HPDE6-E6E7 (cell line): ENCODE data around the gene SMPX.
"Not testable (repeated sequence)": the region's sequence is repeated elsewhere in the genome, so short reads cannot be mapped to it uniquely, and the experiment has no call there.

ENCODE experiments used
- DNase-seq: peaks from one replicate; pipeline ENCODE4 v3.0.0; 2011; ENCODE audit warnings: missing footprints; ENCODE audit errors: extremely low spot score

The SMPX gene

GRCh38 chrX:21757960-21758359 lies at the start of gene SMPX:
Gene SMPX, minus strand, starts transcription at chrX:21758116. Its CDS starts 3,826 bp downstream, at chrX:21754290.
- DNase-seq, result no peak

- DNase-seq, result no peak
Measured at GRCh38 chrX:21806691-21807090, 48.8 kb upstream of the SMPX start.

DNA sequence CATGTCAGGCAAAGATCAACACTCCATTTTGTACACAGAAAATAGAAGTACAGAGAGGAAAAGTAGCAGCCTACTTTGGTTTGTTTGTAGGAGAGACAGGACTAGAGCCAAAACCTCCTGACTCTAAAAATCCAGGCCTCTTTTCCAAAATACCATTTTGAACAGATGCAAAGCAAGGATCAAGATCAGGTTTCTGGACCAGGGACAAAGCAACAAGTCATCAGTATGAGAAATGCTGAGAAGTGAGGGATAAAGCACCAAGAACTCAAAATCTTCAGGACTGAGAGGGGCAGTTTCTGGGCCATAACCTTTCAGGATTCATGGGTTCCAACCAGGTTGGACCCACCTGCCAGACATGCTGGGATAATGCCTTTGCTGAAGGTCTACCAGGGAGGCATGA lies 44.9 kb upstream of the SMPX start:
- no peak for DNase-seq

- DNase-seq, result no peak
Measured at GRCh38 chrX:21802054-21802670, 44.2 kb upstream of the SMPX start.

- DNase-seq, result no peak
Measured at GRCh38 chrX:21800344-21800770, 42.4 kb upstream of the SMPX start.

DNA sequence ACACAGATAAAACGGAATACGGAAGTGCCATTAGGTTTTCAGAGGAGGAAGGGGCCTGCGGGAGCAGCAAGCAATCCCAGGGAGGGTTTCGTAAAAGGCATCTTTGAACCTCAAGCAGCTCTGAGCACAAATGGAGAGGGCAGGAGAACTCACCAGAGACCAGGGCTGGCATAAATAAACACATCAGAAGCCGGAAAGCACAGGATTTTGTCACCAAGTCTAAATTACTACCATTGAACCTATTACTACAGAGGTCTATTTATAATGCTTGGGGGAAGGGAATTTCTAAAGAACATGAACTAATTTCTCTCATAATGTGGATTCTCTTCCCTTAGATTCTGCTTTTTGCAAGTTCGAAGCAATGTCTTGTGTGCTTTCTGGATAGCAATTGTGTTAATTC lies 41.9 kb upstream of the SMPX start:
- DNase-seq, result no peak

- peak; percentile 52 for DNase-seq
Measured at GRCh38 chrX:21798677-21799219, 40.8 kb upstream of the SMPX start.

GRCh38 chrX:21781976-21782375 lies 24.1 kb upstream of the SMPX start:
- no peak for DNase-seq

DNA sequence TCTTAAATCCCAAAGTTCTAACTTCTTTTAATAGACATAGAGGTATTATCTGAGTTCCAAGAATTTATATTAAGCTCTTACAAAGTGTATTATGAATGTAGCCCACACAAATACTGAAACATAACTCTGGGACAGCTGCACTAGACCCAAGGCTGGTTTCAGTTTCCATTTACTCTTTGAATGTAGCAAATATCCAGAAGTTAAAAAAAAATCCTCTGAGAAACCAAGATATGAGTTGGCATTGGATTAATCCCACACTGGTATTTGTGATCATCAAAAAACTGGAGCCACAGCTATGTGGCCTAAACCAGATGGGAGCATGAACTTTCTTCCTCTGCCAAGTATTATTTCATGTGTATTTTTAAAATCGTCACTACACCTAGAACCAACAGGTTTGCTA lies 23.6 kb upstream of the SMPX start:
- DNase-seq, result no peak

DNA sequence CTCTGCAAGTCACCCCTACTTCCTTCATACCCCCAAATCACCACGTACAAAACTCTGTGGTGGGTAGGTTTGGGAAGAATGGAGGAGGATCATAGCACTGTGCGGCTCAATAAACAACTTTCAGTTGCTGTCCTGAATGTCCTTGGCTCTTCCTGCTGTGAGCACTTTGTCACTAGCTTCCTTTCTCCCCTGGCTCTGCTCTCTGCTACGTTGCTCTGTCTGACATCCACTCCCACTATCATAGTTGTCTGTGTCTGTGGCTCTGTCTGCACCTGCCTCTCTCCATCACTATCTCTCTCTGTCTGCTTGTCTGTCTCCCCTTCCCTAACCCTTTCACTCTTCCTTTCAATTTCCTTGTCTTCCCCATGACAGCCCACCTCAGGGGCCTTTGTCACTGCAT lies 21.2 kb upstream of the SMPX start:
- no peak for DNase-seq

- no peak for DNase-seq
Measured at GRCh38 chrX:21778236-21778635, 20.3 kb upstream of the SMPX start.

- DNase-seq, result not testable (repeated sequence)
Measured at GRCh38 chrX:21775128-21775527, 17.2 kb upstream of the SMPX start.

DNA sequence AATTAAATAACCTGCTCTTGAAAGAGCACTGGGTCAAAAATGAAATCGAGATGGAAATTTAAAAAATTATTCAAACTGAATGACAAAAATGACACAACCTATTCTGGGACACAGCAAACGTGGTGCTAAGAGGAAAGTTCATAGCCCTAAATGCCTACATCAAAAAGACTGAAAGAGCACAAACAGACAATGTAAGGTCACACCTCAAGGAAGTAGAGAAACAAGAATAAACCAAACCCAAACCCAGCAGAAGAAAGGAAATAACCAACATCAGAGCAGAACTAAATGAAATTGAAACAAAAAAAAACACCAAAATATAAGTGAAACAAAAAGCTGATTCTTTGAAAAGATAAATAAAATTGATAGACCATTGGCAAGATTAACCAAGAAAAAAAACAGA lies 15.1 kb upstream of the SMPX start:
- not testable (repeated sequence) for DNase-seq

- no peak for DNase-seq
Measured at GRCh38 chrX:21770631-21771321, 12.9 kb upstream of the SMPX start.

- no peak for DNase-seq
Measured at GRCh38 chrX:21766101-21766500, 8.2 kb upstream of the SMPX start.

GRCh38 chrX:21764008-21764407 lies 6.1 kb upstream of the SMPX start:
- no peak for DNase-seq

DNA sequence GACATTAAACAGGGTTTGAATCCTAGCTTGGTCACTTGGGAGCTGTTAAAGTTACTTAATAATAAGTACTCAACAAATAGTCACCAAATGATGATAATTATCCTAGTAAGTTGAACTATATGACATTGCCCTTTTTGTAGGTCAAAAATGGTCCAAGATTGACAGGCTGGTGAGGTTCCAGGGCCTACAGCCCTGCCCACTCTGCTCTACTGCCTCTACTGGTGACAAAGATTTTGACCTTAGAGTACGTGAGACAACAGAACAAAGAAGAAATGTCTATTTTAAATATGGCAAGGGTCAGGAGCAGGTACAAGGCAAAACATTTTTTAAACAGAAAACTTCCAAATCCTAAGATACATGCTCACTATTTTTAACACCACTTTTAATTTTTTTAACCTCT lies 572 bp upstream of the SMPX start:
- DNase-seq, result no peak

GRCh38 chrX:21756785-21757529 lies 959 bp downstream of the SMPX start:
- no peak for DNase-seq

DNA sequence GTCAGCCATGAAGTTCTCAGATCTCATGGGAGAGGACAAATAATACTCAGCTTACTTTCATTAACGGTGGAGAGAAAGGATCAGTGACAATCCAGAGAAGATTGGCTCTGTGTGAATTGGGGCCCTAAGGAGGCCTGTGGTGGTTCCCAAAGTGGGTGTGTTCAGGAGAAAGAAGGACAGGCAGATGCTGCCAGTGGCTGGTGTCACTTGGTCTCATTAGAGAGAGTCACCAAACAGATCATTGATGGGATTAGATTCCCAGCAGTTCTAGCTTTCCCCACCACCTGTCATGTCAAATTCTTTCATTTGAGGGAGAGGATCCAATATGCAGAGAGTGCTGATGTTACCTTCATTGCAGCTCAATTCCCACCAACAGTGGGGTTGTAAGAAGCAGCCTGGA lies 8.0 kb downstream of the SMPX start:
- DNase-seq, result no peak

- DNase-seq, result no peak
Measured at GRCh38 chrX:21748235-21748634, 9.7 kb downstream of the SMPX start.

GRCh38 chrX:21747558-21747957 lies 10.4 kb downstream of the SMPX start:
- DNase-seq, result no peak

- no peak for DNase-seq
Measured at GRCh38 chrX:21745756-21746155, 12.2 kb downstream of the SMPX start.

DNA sequence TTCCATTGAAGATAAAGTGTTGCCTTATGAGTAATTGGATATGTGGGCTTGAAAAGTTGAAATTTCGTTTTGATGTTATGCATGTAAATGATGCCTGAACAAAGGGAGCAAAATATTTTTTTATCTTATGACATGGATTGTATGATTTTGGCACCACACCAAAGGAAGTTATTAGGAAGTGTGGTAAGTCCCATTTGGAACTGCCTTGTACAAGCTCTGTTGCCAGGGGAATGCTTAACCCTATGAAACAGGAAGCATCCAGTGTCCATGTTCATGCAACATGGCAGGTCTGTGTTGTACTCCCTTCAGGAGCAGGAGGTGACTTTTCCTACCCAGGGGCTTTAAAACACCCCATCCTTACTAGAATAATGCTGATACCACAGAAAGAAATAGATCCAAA lies 13.2 kb downstream of the SMPX start:
- no peak for DNase-seq
